Lung (tissue), 12 donors: ENCODE results near the gene NACC1. TPM values are rescaled to one million over a fixed set of nuclear protein-coding genes. Genes with fewer than 3 reads are reported as not detected.

ENCODE experiments used
- ATAC-seq: fragments of 200-7000 bp; cut with Tn5 transposase; one replicate; pipeline ENCODE4 v1.9.1; 2020; ENCODE audit warnings: moderate number of reproducible peaks; ENCODE audit not compliant: insufficient read depth, low FRiP score
- DNase-seq, 3 donors: peaks; one replicate each; pipeline ENCODE4 v3.0.0-alpha.2; 2013 to 2017
- H3K27ac ChIP-seq, 2 donors: one replicate each; pipeline ENCODE4 v1.5.1; 2013; ENCODE audit warnings: mild to moderate bottlenecking in 2 of 2, moderate library complexity in 2 of 2, control low read depth in 1 of 2, inconsistent platforms in 1 of 2, low read depth in 1 of 2, low read length in 1 of 2
- H3K27me3 ChIP-seq, 3 donors: one replicate each; pipeline ENCODE4 v1.5.1; 2013; ENCODE audit warnings: low read length in 2 of 3; ENCODE audit not compliant: control insufficient read depth in 3 of 3, insufficient read depth in 3 of 3
- H3K36me3 ChIP-seq, 4 donors: one replicate each; pipeline ENCODE4 v1.5.1; 2013; ENCODE audit warnings: low read length in 4 of 4, mild to moderate bottlenecking in 1 of 4, moderate library complexity in 1 of 4; ENCODE audit not compliant: control insufficient read depth in 4 of 4, insufficient read depth in 4 of 4
- H3K4me1 ChIP-seq, 5 donors: one replicate each; pipeline ENCODE4 v1.5.1; 2013; ENCODE audit warnings: low read length in 5 of 5, mild to moderate bottlenecking in 2 of 5, moderate library complexity in 1 of 5; ENCODE audit not compliant: control insufficient read depth in 5 of 5, insufficient read depth in 5 of 5
- H3K4me3 ChIP-seq: one replicate; pipeline ENCODE4 v1.5.1; 2013; ENCODE audit warnings: mild to moderate bottlenecking, control low read depth, moderate library complexity
- H3K9ac ChIP-seq, 2 donors: one replicate each; pipeline ENCODE4 v1.5.1; 2013; ENCODE audit warnings: low read length in 2 of 2, control low read depth in 1 of 2; ENCODE audit not compliant: insufficient read depth in 1 of 2
- H3K9me3 ChIP-seq, 4 donors: one replicate each; pipeline ENCODE4 v1.5.1; 2013; ENCODE audit warnings: low read length in 3 of 4, mild to moderate bottlenecking in 1 of 4, moderate library complexity in 1 of 4; ENCODE audit not compliant: control insufficient read depth in 4 of 4, insufficient read depth in 3 of 4
- CTCF ChIP-seq: IDR thresholded peaks from 2 replicates; pipeline ENCODE4 v1.5.1; 2012; ENCODE audit warnings: mild to moderate bottlenecking; ENCODE audit errors: control extremely low read depth, extremely low read depth
- WGBS, 2 donors: extraction: QIAGEN DNeasy Blood & Tissue Kit; methylation state at CpG; one replicate each; pipeline ENCODE4 v1.1.7; 2013; 5-methylcytosine and 5-hydroxymethylcytosine counted together
- polyA plus RNA-seq, 2 donors: library from polyadenylated mRNA; stranded (reverse); fragments of 200-250 nt; gene quantifications; one replicate each; pipeline ENCODE4 v1.2.1, GENCODE V29; 2013
- total RNA-seq, 2 donors: library from RNA; depleted of rRNA in 1 of 2; stranded (reverse); fragments of >200 nt in 1 of 2; gene quantifications; one replicate each; pipeline ENCODE4 v1.2.1, GENCODE V29; 2014 to 2021
- donor health status: control.
- donor health status: control.
- donor health status: Bipolar disorder and iron deficiency.
- donor health status: healthy.
- donor health status: DM: yes; HTN: yes; CAD: no.

The NACC1 gene
- total and polyA plus RNA-seq, 4 donors: 18.4 to 94.8 (median 58.2) TPM

DNA sequence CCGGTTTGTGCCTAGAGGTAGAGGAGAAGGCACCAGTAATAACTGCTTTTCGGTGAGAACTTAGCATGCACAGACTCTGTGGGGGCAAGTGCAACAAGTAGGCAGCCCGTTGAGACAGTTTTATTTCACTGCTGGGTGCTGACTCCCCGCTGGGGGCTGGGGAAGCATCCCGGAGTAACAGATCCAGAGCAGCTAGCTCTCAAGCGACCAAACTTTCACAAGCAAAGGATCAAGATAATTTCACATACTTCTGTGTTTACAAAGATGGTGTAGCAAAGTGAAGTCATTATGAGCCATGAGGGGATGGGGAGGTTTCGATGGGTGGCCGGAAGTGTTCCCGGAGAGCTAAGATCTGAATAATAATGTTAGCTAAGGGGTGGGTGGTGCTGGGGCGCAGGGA, 2.8 kb downstream of the NACC1 start:
- DNase-seq (no peak), ATAC-seq (no peak)
- 78 to 82% methylated on average over 10 of the region's 10 CpGs for WGBS, 2 donors
- Histone ChIP-seq H3K27ac (no peak overlapping the region), H3K27me3 (no peaks in the 10 kb centered on the region), H3K9me3 (no peaks in the 10 kb centered on the region), H3K36me3 (peaks cover 0 to 6% (median 0%) of the 10 kb centered on the region in 4 donors), H3K4me1 (peaks cover 0 to 24% (median 7%) of the 10 kb centered on the region in 5 donors), H3K4me3 (no peak overlapping the region), H3K9ac (no peak overlapping the region)
- TF ChIP-seq CTCF: no peak

GRCh38 chr19:13121551-13122274, 3.6 kb downstream of the NACC1 start:
- Histone ChIP-seq H3K27ac (no peak overlapping the region), H3K9ac (no peak overlapping the region), H3K4me3 (no peak overlapping the region), H3K4me1 (peaks cover 0 to 20% (median 5%) of the 10 kb centered on the region in 5 donors), H3K27me3 (no peaks in the 10 kb centered on the region), H3K36me3 (peaks cover 0 to 9% (median 0%) of the 10 kb centered on the region in 4 donors), H3K9me3 (no peaks in the 10 kb centered on the region)
- 76 to 89% methylated on average over 18 of the region's 18 CpGs for WGBS, 2 donors
- ATAC-seq: no peak
- TF ChIP-seq CTCF: no peak
- DNase-seq: no peak

DNA sequence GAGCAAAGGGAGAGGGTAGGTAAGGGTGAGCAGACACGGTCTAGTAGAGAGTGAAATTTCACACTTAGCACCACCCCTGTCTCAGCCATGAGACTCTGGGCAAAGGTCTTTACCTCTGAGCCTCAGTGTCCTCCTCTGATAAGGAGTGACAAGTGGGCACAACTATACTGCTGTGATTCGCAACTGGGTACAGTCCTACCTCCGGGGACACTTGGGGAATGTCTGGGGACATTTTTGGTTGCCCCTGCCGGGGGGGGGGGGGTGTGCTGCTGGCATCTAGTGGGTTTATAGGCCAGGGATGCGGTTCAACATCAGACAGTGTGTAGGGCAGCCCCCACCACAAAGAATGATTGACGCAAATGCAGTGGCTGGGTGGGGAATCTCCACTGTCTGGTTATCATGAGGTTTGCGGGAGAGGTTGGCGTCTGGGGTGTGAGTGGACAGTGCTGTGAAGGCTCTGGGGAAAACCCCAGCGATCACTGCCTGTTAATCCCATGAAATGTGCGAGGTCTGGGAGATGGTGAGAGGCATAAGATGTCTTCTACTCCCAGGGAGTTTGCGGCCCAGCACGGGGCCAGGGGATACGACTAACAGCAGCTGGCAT, 4.3 kb downstream of the NACC1 start:
- H3K4me3 ChIP-seq: no peak overlapping the region

More for the DNA sequence above, 4.3 kb downstream of the NACC1 start:
- DNase-seq (no peak), ATAC-seq (no peak)
- WGBS, 2 donors: 72 to 91% methylated on average over 13 of the region's 13 CpGs
- Histone ChIP-seq H3K9ac (no peak overlapping the region), H3K4me1 (peaks cover 0 to 14% (median 5%) of the 10 kb centered on the region in 5 donors), H3K27me3 (no peaks in the 10 kb centered on the region), H3K27ac (no peak overlapping the region), H3K9me3 (no peaks in the 10 kb centered on the region), H3K36me3 (peaks cover 0 to 9% (median 0%) of the 10 kb centered on the region in 4 donors)
- no peak for TF ChIP-seq CTCF
